Muscle of arm (tissue), 12 donors: ENCODE measurements around the gene FBN1. TPM values are rescaled to one million over a fixed set of nuclear protein-coding genes. Genes with fewer than 3 reads are reported as not detected.

Source experiments
- DNase-seq: peaks from one replicate; pipeline ENCODE4 v3.0.0-alpha.2; 2013
- polyA plus RNA-seq, 12 donors: library from polyadenylated mRNA; unstranded; fragments of 120-200 nt; gene quantifications; one replicate each; pipeline ENCODE4 v1.2.1, GENCODE V29; 2013; ENCODE audit not compliant: insufficient read length in 12 of 12

FBN1 gene
- polyA plus RNA-seq, 12 donors: 166 to 435 (median 214) TPM; not detected in 1

DNA sequence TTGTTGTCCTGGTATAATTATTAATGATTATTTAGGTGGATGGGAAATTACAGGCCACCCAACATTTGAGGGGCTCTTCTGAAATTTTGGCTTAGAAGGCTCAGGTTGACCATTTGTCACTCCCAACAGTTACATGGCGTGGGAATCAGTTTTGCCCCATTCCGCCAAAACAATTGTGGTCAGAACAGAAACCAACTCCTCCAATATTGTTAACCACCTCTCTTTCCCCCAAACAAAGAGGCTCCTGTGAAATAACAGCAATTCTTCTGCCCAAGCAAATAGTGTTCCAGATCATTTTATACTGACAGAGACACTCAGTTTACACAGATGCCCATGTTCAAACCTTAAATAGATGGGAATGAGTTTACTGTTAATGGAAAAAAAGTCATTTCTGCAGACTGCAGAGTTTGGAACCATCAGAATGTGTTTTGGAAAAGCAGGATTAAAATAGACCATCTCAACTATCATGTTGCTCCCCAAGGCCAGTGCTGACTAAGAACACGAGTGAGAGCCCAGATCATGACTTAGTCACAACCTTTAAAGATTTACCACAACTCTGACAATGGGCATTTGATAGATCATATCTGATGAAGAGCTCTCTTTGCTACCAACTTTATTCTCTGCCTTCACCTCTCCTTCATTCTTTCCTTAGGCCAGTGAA, 212.2 kb downstream of the FBN1 start:
- DNase-seq: no peak

DNA sequence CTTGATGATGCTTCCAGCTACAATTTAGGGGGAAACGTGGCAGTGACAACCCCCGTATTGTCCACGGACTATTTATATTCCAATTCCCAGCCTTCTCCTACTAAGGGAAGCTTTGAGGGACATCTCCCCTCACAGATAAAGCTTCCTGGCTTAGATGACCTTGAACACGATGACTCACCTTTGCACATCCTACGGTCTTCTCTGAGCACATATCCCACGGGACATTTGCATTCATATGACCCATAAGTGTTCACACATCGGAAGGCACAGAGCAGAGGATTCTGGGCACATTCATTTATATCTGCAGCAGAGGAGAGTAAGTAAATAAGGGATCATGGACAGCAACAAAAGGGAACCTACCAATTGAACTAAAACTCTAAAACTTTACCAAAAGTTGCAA, 212.8 kb downstream of the FBN1 start:
- no peak for DNase-seq

DNA sequence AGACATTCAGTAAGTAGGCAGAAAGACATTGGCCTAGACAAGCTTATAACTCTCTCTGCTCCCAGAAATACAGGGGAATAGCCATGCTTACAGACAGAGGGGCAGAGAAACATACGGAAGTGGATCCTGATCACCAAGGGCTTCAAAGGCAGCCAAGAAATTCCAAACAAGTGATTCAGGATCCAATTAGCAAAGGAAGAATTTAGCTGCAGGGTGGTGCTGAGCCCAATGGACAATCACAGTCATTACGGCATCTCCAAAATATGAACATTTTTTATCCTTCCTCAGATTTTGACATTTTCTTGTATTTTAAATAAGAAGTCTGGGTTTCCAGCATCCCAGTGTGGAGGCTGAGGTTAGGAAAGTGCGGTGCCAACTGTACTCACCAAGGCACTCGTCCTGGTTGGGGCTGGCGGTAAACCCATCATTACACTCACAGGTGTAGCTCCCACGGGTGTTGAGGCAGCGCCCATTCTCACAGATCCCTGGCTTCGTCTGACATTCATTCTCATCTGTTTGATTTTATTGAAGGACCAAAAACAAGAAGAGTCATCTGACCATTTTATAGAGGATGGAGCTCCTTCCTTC, 217.5 kb downstream of the FBN1 start:
- DNase-seq: no peak

DNA sequence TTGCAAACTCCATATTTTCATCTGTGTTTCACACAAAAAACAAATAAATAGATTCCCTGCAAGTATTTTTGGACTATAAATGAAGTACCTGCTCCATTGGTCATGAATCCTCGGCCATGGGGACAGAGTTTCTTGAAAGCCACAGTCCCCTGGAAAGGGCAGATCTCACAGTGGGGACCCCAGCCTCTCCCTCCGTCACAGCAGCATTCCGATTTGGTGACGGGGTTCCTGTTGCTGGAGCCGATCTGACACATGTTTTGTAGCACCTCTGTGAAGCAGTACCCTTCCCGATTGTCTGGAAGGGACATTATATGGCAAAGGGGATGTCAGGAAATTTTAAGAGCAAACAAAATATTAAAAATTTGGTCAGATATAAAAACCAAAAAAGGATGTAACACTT, 218.0 kb downstream of the FBN1 start:
- no peak for DNase-seq

DNA sequence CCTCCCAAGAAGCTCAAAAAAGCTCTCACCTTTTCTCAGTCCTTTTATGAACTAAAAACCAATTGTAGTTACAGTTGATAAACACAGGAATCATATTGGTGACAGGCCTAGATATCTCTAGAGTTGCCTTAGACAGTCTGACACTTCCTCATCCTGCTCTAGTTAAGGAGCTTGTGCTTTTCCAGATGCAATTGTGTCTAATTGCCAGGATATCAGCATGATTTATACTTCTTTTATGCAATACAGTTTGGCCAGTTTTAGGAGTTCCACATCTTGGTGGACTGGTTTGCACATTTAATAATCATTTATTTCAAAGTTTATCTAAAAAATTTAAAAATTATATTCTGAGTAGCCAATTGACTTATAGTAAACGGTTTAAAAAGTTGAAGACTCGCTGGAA, 218.6 kb downstream of the FBN1 start:
- DNase-seq: no peak

DNA sequence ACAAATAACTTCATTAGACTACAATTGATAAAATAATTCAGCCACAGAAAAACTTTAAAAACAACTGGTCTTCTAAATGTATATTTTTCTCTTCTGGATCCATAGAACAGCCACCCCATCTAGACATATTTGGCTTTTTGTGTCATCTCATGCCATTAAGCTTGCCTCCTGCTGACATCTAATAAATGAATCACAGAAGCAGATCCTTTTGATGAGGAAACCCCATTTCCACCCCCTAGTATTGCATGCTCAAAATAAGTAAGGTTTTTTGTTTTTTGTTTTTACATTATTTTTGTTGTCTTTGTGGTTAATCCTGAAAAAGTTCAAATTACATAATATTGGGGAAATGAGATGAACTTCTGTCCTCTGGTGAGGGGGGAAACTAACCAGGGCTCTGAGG, 219.5 kb downstream of the FBN1 start:
- no peak for DNase-seq

DNA sequence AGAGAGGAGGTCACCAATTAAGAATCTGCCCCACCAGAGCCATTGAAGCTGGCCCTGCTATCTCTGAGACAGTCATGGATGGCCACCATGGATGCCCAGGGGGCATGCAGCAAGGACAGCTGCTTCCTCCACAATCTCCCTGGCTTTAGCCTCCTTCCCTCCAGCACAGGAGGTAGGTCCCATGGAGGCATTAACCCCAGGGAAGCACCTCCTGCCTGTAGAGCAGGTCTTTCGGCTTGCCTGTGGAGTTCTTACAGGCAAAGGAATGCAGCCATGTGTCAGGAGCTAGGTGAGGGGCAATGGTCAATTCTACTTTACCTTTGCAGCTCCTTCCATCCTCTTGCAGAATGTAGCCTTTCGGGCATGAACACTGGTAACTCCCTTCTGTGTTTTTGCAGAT, 220.5 kb downstream of the FBN1 start:
- no peak for DNase-seq

DNA sequence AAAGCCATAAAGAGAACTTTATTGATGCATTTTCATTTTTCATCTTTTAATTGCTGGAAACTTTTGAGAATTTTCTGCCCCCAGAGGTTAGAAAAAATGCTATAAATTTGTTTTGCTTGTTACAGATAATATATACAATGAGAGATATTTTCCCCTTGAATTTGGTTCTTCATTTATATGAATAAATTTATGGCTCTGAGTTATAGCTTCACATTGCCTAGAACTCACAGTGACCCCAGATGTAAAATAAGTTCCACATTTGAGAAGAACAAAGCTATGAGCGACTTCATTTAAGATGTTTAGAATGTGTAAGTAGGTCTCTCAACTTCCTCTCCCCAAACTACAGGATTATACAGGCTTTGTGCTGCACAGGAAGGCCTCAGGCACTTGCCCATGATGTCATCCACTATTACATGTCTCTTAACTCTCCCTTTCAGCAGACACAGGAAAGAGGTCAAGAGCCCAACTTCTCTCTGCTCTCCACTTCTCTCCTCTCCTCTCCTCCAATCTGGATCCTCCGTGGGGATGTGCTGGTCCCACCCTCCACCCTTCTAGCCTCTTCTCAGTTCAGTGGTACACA, 221.5 kb downstream of the FBN1 start:
- no peak for DNase-seq

DNA sequence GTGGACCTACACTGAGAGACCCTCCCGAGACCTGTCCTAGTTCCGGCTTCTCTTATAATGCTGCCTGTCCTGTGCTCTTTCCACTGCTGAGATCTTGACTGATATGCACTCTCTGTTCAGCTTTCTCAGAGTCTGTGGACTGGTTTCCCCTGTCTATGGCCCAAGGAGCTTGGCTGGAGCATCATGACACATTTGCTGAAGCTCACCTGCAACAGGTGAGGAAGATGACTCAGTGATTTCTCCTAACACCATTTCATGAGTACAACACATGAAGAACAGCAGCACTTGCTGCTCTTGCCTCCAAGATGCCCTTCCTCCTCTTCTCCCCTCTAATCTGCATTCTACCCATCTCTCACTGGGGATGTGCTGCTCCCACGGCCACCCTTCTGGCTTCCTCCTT, 222.2 kb downstream of the FBN1 start:
- no peak for DNase-seq

DNA sequence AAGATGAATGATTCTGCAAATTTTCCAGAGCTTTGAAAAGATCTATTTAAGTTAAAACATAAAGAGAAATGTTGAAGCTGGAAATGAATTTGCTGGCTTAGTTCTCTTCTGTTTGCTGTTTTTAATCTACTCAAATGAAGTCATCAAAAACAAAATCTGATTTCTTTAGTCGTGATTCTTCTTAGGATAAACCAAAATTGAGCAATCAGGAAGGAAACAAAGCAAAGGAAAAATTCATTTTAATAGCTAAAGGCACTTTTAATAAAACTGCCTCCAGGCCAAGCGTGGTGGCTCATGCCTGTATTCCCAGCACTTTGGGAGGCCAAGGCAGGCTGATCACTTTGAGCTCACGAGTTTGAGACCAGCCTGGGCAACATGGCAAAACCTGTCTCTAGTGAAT, 223.1 kb downstream of the FBN1 start:
- DNase-seq: no peak

DNA sequence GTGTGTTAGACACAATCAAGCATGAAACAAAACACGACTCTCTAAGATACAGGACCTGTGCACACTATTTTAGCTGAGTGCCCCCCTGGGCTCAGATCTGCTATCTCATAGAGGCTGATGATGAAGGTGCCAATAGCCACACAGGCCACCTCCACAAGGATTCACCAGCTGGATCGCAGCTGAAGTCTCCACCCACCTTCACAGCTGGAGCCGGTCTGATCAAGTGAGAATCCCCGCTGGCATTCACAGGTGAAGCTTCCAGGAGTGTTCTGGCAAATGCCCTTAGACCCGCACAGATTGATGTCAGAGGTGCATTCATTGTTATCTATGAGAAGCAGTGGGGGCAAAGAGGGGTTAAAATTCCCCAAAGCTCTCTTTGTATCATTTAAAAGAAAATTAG, 224.1 kb downstream of the FBN1 start:
- DNase-seq: no peak

DNA sequence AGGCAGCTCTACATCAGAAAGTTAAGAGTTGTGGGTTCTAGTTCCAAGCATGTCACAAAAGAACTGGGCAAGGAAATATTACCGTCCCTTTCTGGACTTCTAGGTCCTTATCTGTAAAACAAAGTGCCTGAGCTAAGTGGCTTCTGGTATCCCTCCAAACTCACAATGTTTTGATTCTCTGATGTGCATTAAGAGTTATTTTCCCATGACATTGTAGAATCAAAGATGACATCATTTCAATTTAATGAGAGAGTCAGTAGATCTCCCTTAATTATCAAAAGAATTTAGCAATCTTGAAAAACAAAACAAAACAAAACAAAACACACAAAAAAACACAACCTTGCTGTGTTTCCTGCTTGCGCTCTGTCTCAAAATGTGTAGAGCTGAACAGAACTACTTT, 225.6 kb downstream of the FBN1 start:
- DNase-seq: no peak

DNA sequence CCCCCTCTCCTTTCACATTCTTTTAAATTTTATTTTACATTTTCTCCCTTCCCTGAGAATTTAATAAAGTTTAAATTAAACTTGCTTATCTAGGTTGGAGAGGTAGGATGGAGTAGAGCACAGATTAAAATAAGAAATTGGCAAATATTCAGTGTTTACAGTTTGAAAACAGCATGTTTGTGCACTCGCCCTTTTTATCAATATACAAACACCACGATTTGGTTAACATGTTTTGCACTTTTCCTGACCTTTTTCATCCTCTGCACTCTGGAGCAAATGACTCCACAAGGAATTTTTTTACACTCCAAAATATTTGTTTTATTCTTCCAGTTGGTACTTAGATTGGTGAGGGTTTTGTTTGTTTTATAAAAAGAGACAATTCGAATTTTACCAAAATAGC, 227.2 kb downstream of the FBN1 start:
- no peak for DNase-seq

DNA sequence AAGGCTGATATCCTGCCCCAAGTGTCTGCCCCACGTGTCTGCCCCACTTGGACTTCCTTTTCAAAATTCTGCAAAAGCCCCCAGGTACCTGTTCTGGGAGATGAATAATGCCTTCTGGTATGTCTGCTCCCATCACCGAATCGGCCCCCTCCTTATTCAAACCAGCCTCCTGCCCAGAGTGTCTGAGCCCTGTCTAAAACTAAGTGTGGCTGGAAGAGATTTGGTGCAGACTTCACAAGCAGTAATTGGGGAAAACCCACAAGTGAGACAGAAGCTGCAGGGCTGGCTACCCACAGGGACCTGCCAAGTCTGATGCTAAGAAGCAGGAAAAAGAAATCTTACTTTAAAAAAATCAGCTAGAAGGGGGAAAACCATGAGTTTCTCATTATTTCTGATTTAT, 229.2 kb downstream of the FBN1 start:
- no peak for DNase-seq

DNA sequence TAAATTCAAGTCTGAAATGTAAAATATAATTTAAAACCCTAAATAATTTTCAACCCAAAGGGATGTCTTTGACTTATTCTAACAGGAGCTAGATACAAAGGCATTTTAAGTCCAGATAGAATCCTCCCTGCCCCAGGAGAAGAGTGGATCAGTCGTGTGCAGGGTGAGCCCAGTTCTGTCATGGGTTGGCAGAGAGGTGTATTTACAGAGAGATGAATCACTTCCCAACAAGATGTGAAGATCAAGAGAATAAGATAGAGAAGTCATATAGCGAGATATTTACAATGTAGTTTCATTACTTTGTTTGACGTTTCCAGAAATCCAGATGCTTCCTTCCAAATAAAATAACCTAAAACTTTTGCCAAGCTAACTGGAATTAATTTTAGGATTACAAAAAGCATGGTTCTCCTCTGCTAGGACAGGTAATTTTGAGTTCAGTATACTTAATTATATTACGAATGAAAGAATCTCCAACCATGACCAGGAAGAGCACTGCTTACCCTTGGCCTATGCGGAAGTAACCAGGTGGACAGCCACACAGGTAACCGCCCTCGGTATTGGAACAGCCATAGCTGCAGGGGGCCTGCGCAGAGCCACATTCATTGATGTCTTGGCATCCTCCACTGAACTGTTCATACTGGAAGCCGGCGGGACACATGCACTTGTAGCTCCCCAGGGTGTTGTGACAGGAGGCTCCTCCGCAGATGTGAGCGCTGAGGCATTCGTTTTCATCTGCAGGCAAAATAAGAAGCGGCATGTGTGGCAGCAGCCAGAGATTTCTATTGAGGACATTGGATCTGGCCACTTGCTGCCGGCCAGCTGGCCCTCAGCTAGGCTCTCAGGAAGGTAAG, 230.2 kb downstream of the FBN1 start:
- no peak for DNase-seq

DNA sequence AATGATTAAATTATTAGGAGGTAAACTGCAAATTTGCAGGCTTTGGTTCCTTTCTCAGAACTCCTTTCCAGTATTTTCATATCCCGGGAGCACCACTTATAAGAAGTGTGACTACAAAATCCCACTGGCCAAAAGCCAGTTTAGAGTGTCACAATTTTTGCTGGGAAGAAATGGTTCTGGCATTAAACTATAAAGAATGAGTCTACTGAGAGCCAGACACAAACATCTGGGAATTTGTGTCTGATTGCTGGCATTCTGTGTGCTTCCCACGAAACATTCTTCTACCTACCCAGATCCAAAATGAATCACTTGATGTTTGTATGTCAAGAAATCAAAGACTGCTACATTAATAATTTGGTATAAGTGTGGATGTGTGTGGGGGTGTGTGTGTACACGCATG, 231.5 kb downstream of the FBN1 start:
- DNase-seq: no peak

DNA sequence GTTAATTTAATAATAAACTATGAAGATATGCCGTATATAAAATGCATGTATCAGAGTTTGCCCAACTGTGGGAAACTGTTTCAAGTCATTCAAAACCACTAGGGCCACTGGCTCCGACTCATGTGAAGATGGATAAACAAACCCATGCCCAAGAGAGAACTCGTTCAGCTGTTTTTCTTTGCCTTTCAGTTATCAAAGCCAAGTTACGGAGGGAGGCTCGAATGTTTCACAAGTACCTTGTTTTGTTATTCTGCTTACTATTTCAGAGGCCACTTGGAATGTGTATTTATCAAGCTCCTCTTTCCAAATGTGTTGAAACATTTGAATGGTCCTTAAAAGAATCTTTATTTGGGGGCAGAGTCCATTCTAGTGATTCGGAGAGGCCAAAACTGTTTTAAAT, 232.2 kb downstream of the FBN1 start:
- no peak for DNase-seq

DNA sequence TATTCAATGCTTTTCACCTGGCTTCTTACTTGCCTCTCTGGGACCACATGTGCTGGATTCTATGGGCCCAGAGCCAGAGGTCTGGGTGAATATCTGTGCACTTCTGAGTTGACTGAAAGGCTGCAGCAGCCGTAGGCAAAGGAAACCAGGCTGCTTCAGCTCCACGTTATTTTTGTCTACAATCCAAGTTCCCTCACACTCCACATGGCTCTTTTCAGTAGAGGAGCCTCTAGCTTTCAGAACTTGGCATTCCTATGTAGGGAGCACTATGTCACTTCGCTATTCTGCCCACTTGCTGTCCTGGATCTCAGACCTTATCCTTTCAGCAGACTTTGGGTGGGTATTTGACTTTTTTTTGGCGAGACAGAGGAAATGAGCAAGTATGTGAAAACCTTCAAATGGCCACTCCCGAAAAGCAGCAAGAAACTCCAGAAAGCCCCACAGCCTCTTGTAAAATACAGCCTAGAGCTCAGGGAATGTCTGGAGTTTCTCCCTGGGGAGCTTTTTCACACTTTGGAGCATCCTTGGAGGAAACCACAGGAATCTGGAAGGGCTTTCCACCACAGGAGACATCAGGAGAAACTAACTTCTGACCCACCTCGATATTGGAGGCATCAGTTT, 233.4 kb downstream of the FBN1 start:
- DNase-seq: no peak

DNA sequence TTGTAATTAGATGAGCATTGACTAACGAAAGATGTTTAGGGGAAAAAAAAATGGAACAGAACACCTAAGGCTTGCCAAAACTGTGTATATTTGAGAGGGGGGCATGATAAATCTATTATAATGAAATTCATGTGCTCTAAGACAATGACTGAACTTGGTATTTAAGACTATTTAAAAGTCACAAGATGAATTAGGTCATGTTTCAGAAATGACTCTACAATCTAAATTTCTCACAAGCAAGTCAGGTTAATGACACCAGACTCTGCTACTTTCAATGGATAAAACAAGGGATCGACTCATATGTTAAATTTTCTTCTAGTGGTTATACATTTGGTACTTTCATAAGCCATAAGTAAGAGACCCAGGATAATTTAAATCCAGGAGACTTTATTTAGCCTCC, 235.9 kb downstream of the FBN1 start:
- DNase-seq: no peak

DNA sequence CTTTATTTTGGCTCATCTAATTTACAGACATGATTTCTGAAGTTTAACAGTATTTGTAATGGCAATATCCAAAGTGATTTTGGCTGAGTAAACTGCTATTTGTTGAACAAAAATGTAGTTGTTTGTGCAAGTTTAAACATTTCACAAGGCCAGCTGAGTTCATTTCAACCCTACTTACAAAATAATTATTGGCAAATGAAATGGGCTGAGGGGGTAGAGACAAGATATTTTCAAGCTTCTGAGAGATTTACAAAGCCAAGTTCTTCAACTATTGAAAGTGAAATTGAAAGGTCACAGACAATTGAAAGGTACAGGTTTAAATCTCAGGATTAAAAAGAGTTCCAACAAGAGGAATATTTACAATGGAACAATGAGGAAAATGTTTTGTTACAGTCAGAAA, 237.2 kb downstream of the FBN1 start:
- no peak for DNase-seq

DNA sequence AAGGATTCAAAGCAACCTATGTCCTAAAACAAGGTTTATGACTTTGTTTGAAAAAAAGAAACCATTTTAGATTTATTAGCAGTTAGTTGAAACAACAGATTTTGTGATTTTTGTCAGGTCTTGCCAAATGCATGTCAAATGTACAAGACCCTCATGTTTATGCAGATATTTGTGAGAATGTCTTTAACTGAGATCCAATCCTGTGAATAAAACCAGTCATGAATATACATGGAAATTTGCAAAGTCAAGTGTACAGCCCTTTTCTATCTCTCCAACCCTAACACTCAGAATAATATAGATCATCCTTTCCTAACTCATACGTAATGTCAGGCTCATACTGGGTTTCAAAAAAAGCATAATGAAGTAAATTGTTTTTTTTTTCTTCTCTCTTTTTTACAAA, 237.9 kb downstream of the FBN1 start:
- DNase-seq: no peak

DNA sequence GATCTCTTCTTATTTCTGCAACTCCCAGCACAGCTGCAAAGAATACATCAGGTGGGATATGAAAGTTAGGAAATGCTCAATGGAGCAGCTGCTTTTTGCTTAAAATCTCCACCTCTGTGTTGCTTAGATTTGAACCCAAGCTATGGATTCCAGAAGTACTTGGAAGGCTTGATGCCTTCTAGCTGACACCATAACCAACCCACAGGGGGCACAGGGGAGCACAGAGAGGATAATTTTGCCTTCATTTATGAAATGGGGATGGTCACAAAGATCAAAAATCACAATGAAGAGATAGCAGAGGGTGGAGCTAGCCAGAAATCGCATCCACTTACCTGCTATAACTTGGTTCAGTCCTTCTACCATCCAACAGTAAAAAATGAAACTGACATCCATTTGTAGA, 238.6 kb downstream of the FBN1 start:
- DNase-seq: no peak
